ENCODE data around the gene ESPL1.
"Not testable (repeated sequence)": the region's sequence is repeated elsewhere in the genome, so short reads cannot be mapped to it uniquely, and the experiment has no call there.

Gene ESPL1

DNA sequence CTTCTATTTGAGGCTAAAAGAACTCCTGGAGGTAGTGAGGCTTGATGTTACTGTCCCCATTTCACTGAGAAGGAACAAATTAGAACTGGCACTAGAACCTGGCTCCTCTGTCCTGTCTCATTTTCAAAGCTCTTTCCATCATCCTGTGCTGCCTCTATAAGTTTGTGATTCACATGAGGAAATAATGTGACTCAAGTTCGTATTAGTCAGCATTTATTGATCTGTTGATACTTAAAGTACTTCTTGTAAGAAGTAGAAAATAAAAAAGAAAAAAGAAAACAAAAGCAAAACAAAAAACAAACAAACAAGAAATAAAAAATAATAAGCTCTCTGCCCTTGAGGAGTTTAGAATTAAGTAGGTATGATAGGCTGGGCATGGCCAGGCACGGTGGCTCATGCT, 2.3 kb upstream of the ESPL1 start:
- DNase-seq: no peak

- no peak for DNase-seq
These were observed 647 bp upstream of the ESPL1 start for GRCh38 chr12:53267306-53267998.

GRCh38 chr12:53268630-53269562, 797 bp downstream of the ESPL1 start:
- DNase-seq: no peak

DNA sequence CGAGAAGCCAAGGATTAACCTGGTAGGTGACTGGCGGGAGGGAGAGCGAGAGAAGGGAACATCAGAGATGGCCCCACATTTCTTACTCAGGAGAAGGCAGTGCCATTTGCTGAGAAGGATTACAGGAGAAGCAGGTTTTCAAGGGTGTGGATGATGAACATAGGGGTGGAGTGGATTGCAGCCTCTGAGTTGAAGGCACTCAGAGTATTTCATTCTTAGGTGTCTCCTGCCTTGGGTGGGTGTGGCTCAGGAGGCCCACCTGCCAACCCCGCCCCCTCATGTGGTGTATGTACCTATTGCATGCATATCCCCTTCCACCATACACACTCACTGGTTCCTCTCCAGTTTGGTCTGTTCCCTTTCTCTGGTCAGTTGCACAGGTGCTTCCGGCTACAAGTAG, 6.3 kb downstream of the ESPL1 start:
- no peak for DNase-seq

- DNase-seq: no peak
These were observed 8.4 kb downstream of the ESPL1 start for GRCh38 chr12:53276511-53276910.

- DNase-seq: no peak
These were observed 9.9 kb downstream of the ESPL1 start for GRCh38 chr12:53277981-53278380.

DNA sequence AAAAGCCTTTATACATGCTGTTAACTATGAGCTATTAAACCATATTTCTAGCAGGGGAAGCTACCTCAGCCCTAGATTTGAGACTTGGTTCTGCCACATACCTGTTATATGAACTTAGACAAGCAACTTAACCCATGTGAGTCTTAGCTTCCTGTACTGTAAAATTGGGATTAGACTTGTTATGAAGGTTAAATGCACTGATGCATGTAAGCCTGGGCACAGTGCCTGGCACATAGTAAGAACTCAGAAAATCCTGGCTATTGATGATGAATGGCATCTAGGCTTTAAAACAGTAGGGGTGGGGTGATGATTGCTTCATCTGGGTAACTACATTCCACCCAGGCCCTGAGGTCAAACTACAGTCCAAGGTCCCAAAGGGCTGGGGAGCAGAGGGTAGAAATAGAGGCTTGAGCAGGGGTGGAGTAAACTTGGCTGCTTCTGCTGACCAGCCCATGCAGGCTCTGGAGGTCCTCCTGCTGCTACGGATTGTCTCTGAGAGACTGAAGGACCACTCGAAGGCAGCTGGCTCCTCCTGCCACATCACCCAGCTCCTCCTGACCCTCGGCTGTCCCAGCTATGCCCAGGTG, 11.3 kb downstream of the ESPL1 start:
- no peak for DNase-seq

- no peak for DNase-seq
These were observed 11.9 kb downstream of the ESPL1 start for GRCh38 chr12:53279888-53280498.

- DNase-seq: no peak
These were observed 18.3 kb downstream of the ESPL1 start for GRCh38 chr12:53286448-53286847.

GRCh38 chr12:53287741-53288216, 19.7 kb downstream of the ESPL1 start:
- peak; percentile 38 for DNase-seq

DNA sequence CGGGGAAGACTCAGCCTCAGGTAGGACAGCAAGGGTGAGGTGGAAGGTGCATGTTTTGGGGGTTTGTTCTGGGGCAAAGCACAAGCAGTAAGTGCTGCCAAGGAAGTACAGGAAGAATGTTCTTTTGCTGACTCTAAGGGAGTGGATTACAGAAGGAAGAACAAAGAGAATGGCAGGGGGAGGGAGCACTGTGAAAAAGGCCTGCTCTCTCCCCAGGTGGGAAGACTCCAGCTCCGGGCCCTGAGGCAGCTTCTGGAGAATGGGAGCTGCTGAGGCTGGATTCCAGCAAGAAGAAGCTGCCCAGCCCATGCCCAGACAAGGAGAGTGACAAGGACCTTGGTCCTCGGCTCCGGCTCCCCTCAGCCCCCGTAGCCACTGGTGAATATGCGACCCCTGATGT, 20.2 kb downstream of the ESPL1 start:
- DNase-seq: no peak

DNA sequence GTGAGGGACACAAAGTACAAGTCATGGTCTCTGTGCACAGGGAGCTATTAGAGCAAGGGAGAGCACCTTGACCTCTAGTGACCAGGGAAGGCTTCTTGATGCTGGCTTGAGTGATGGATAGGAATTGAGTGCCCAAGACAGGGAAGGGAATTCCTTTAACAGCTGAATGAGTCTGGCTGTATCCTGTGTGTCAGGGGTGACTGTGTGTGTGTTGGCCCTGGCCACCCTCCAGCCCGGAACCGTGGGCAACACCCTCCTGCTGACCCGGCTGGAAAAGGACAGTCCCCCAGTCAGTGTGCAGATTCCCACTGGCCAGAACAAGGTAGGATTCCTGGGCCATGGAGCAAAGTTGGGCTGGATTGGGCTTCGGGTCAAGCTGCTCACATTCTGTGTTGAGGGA, 21.8 kb downstream of the ESPL1 start:
- no peak for DNase-seq

- DNase-seq: no peak
These were observed 22.6 kb downstream of the ESPL1 start for GRCh38 chr12:53290661-53291060.

- DNase-seq: peak; percentile 79
These were observed 24.3 kb downstream of the ESPL1 start for GRCh38 chr12:53292426-53292825.

DNA sequence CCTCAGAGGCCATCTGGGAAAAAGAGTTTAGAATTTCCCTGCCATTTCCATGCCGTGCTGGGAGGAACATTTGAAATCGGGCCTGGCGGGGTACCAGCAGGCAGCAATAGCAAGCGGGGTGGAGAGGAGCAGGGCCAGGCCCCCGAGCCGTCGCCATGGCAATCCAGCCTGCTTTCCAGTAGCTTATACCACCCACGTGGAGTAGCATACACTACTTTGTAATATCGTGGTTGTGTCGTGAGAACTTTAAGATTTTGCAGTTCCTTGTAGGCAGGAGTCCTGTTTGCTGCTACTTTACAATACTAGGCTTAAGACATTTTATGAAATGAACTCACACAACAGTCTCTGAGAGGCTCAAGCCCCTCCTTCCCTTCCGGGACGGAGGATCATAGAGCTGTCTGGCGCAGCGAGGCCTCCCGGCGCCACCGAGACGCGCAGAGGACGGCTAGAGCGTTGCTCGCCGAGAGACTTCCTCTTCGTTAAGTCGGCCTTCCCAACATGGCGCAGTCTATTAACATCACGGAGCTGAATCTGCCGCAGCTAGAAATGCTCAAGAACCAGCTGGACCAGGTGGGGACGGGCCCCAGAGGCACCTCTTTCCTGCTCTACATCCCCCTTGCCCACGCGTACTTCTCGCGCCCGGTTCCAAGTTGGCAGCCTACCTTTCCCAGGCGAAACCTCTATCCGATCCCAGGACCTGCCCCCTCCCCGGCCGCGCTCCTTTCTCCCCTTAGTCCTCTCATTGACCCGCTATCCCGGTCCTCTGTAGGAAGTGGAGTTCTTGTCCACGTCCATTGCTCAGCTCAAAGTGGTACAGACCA, 27.2 kb downstream of the ESPL1 start, which contains the start of gene PFDN5:
PFDN5 (plus strand) TSS at position 473 of the 821 bp plus-strand sequence; CDS start at position 499, 26 bp downstream.
- DNase-seq: peak; percentile 83

- DNase-seq: no peak
These were observed 27.8 kb downstream of the ESPL1 start for GRCh38 chr12:53295891-53296219.

GRCh38 chr12:53297106-53297505, 29.0 kb downstream of the ESPL1 start:
- not testable (repeated sequence) for DNase-seq

DNA sequence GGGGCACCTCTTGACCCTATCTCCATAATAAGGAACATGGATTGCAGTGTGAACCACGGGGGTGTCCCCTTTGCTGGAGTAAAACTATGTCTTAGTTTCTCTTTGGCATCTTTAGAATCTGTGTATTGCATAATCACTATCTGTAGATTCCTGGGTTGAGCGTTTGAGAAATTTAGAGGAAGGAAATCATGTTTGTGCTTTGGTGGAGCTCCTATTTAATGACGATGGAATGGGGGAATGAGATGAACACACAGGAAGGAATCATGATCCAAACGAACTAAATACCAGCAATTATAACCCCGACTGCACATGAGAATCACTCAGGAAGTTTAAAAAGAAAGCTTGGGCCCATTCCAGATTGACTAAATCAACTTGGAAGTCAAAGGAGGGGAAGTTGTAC, 30.1 kb downstream of the ESPL1 start:
- DNase-seq: no peak

- DNase-seq: no peak
These were observed 31.0 kb downstream of the ESPL1 start for GRCh38 chr12:53299101-53299453.

DNA sequence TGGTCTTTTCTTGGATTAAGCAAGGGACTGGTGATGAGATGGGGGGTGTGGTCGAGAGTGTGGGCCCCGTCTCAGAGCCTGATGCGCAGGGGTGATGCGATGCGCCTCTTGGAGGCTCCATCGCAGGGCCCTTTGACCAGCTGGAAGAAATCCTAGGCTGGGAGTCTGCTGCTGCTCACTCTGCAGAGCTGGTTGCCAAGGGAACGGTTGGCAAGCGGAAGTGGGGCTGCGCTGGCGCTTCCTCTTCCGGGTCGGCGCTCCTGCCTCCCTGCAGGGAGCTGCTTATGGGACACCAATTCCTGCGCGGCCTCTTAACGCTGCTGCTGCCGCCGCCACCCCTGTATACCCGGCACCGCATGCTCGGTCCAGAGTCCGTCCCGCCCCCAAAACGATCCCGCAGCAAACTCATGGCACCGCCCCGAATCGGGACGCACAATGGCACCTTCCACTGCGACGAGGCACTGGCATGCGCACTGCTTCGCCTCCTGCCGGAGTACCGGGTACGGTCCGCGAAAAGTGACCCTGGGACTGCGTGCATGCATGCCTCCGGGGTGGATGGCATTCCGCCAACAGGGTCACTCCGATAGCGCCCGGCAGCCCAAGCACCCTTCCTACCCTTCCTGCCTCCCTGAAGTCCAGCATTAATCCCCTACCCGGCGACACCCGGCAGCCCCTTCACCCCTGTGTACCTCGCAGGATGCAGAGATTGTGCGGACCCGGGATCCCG, 31.5 kb downstream of the ESPL1 start, which contains the start of gene MYG1:
MYG1 (plus strand) TSS at position 242 of the 727 bp plus-strand sequence; CDS start at position 285, 43 bp downstream.
- DNase-seq: peak; percentile 92

DNA sequence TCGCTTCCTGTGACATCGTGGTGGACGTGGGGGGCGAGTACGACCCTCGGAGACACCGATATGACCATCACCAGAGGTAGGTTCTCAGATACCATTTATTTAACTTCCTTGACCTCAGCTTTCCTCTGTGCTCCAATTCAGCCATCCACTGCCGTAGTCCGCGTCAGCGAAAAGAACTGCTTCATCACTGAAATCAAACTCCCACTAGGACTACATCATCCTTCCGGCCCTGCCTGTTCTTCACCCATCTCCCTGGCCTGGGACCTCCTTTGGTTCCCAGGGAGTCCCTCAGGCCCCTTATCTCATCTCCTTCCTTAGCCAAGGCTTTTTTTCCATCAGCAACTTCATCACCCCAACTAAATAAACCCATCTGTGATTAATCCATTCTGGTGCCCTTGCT, 32.1 kb downstream of the ESPL1 start:
- DNase-seq: no peak

- DNase-seq: no peak
These were observed 34.8 kb downstream of the ESPL1 start for GRCh38 chr12:53302903-53303302.
